B cell (primary cell): Measurements from ENCODE around the gene LGALS7. TPM values are rescaled to one million over a fixed set of nuclear protein-coding genes. Genes with fewer than 3 reads are reported as not detected.
"Not testable (repeated sequence)": the region's sequence is repeated elsewhere in the genome, so short reads cannot be mapped to it uniquely, and the experiment has no call there.

Source experiments
- ATAC-seq: fragments of 200-7000 bp; cut with Tn5 transposase; one replicate; pipeline ENCODE4 v1.10.0; 2021; ENCODE audit warnings: low read depth, mild to moderate bottlenecking, moderate number of reproducible peaks, moderate library complexity
- CTCF ChIA-PET: fragments of 350-600 bp; sonication (Branson Sonifier 250); formaldehyde crosslinking; loops from one replicate; lab custom pipeline; 2021; ENCODE audit warnings: antibody characterized with exemption, inconsistent platforms; lab: Charles Lee
- POLR2A ChIA-PET: fragments of 350-600 bp; sonication (Branson Sonifier 250); formaldehyde crosslinking; loops from one replicate; lab custom pipeline; 2021; ENCODE audit warnings: antibody characterized with exemption; lab: Charles Lee
- DNase-seq: peaks from one replicate; pipeline ENCODE4 v3.0.0; 2013
- H2AFZ ChIP-seq: 2 replicates; pipeline ENCODE4 v1.6.1; 2012; ENCODE audit warnings: mild to moderate bottlenecking, low read depth, low read length; ENCODE audit not compliant: insufficient read depth, poor library complexity, severe bottlenecking
- H3K27ac ChIP-seq, 2 donors: 1 replicate in 1 of 2; 2 replicates in 1 of 2; pipeline ENCODE4 v1.5.1; 2012 to 2013; ENCODE audit warnings: low read length in 2 of 2, mild to moderate bottlenecking in 2 of 2, moderate library complexity in 1 of 2
- H3K27me3 ChIP-seq, 4 experiments: fragments of 200-600 bp in 1 of 4; sonication (generic) in 1 of 4; replicated peaks in 1 of 4; 1 replicate in 2 of 4; 2 replicates in 2 of 4; pipeline versions ENCODE4 v1.6.1 to v1.7.0; 2013 to 2016; ENCODE audit warnings: low read length in 3 of 4, mild to moderate bottlenecking in 2 of 4, mixed read lengths in 1 of 4, moderate library complexity in 1 of 4; ENCODE audit not compliant: insufficient read depth in 4 of 4, control insufficient read depth in 3 of 4; ENCODE audit errors: control extremely low read depth in 1 of 4
- H3K36me3 ChIP-seq, 2 experiments: replicated peaks in 1 of 2; 1 replicate in 1 of 2; 2 replicates in 1 of 2; pipeline versions ENCODE4 v1.6.1 to v1.7.1; 2013; ENCODE audit warnings: low read length in 1 of 2; ENCODE audit not compliant: insufficient read depth in 2 of 2, control insufficient read depth in 1 of 2; ENCODE audit errors: control extremely low read depth in 1 of 2, extremely low read depth in 1 of 2
- H3K4me1 ChIP-seq, 2 donors: fragments of 200-600 bp in 1 of 2; sonication (generic) in 1 of 2; 1 replicate in 1 of 2; 2 replicates in 1 of 2; pipeline versions ENCODE4 v1.5.1 to v1.6.1; 2013 to 2017; ENCODE audit warnings: low read length in 2 of 2; ENCODE audit not compliant: control insufficient read depth in 2 of 2, insufficient read depth in 2 of 2
- H3K4me2 ChIP-seq: replicated peaks from 2 replicates; pipeline ENCODE3; 2012; ENCODE audit warnings: mild to moderate bottlenecking, low read depth, low read length; ENCODE audit not compliant: poor library complexity, severe bottlenecking
- H3K4me3 ChIP-seq, 5 experiments: fragments of 200-600 bp in 1 of 5; sonication (generic) in 1 of 5; 1 replicate in 3 of 5; 2 replicates in 2 of 5; pipeline versions ENCODE4 v1.5.1 to v1.7.0; 2011 to 2016; ENCODE audit warnings: low read length in 4 of 5, mild to moderate bottlenecking in 4 of 5, low read depth in 2 of 5, control low read depth in 1 of 5, moderate library complexity in 1 of 5; ENCODE audit not compliant: insufficient read depth in 1 of 5; ENCODE audit errors: control extremely low read depth in 1 of 5, extremely low read depth in 1 of 5
- H3K79me2 ChIP-seq: fragments of 200-600 bp; sonication (generic); one replicate; pipeline ENCODE4 v1.6.0; 2016; ENCODE audit warnings: low read length; ENCODE audit not compliant: control insufficient read depth, insufficient read depth
- H3K9ac ChIP-seq: fragments of 200-600 bp; sonication (generic); 2 replicates; pipeline ENCODE4 v1.6.1; 2017; ENCODE audit warnings: mild to moderate bottlenecking, low read length, moderate library complexity
- H3K9me3 ChIP-seq, 3 donors: one replicate each; pipeline versions ENCODE4 v1.6.1 to v1.7.1; 2013; ENCODE audit warnings: low read length in 2 of 3; ENCODE audit not compliant: control insufficient read depth in 2 of 3, insufficient read depth in 1 of 3; ENCODE audit errors: control extremely low read depth in 1 of 3
- H4K20me1 ChIP-seq: 2 replicates; pipeline ENCODE4 v1.6.0; 2012; ENCODE audit warnings: mild to moderate bottlenecking, low read length; ENCODE audit not compliant: insufficient read depth, control insufficient read depth, poor library complexity, severe bottlenecking
- H3K27ac Mint-ChIP-seq: one replicate; pipeline ENCODE4 v1.8.0; 2021; ENCODE audit warnings: mixed read lengths
- H3K27me3 Mint-ChIP-seq: one replicate; pipeline ENCODE4 v1.8.0; 2021; ENCODE audit warnings: mixed read lengths
- H3K4me1 Mint-ChIP-seq: one replicate; pipeline ENCODE4 v1.8.0; 2021; ENCODE audit warnings: mixed read lengths
- H3K4me3 Mint-ChIP-seq: one replicate; pipeline ENCODE4 v1.8.0; 2021; ENCODE audit warnings: mixed read lengths
- H3K9me3 Mint-ChIP-seq: one replicate; pipeline ENCODE4 v1.8.0; 2022; ENCODE audit warnings: mixed read lengths; ENCODE audit not compliant: insufficient read depth
- EZH2 ChIP-seq: IDR thresholded peaks from 2 replicates; pipeline ENCODE4 v1.6.1; 2012; ENCODE audit warnings: borderline replicate concordance, low read depth, mild to moderate bottlenecking, moderate library complexity, low read length; ENCODE audit not compliant: insufficient read depth, poor library complexity, severe bottlenecking
- WGBS: methylation state at CpG from one replicate; pipeline ENCODE4 v1.1.5; 2013; ENCODE audit warnings: missing lambda C conversion rate; ENCODE audit not compliant: insufficient coverage; 5-methylcytosine and 5-hydroxymethylcytosine counted together
- intact Hi-C: fragments of 100-400 bp; cut with micrococcal nuclease; formaldehyde crosslinking; loops from one replicate; pipeline ENCODE4 v1.10.0; 2022
- polyA plus RNA-seq: library from polyadenylated mRNA; depleted of rRNA; stranded (reverse); fragments of >200 nt; gene quantifications from 2 replicates; pipeline ENCODE4 v1.2.3, GENCODE V29; 2012
- total RNA-seq, 2 donors: library from RNA; stranded (reverse); fragments of 120-200 nt in 1 of 2; gene quantifications; 1 replicate in 1 of 2; 2 replicates in 1 of 2; pipeline versions ENCODE4 v1.2.3 to v1.2.4, GENCODE V29; 2013 to 2022
- TF ChIP-seq, protein P1 (sequence below): fragments of 200-600 bp; IDR thresholded peaks from one replicate; pipeline ENCODE4 v1.8.0; 2022; ENCODE audit warnings: antibody characterized with exemption, mild to moderate bottlenecking

The LGALS7 gene
- total and polyA plus RNA-seq, 2 donors (not counting 1 experiment from before 2014, with no cell fraction given), result not detected

GRCh38 chr19:38790507-38791403 is 17.4 kb upstream of the LGALS7 start:
- POLR2A ChIA-PET, H3K27ac ChIP-seq, H3K27me3 Mint-ChIP-seq, H3K4me1 Mint-ChIP-seq, H3K4me2 ChIP-seq, H3K36me3 ChIP-seq, ATAC-seq, H3K9me3 Mint-ChIP-seq, H3K4me1 ChIP-seq, H3K4me3 Mint-ChIP-seq, H3K9ac ChIP-seq, H3K27me3 ChIP-seq, H3K27ac Mint-ChIP-seq, H3K9me3 ChIP-seq, H3K79me2 ChIP-seq, CTCF ChIA-PET, H4K20me1 ChIP-seq, DNase-seq: not testable (repeated sequence)
- 100% methylated on average over 1 of the region's 49 CpGs for WGBS
- H2AFZ ChIP-seq, result peak overlapping the region; percentile 42
- H3K4me3 ChIP-seq, result peak overlapping the region in 1 of 5 experiments; percentile 34
- intact Hi-C loops, result loop anchor here (10.0 kb wide), 1 partner anchor 56 kb away; no protein-coding TSS in a partner anchor

GRCh38 chr19:38788478-38789243 is 15.3 kb upstream of the LGALS7 start, which contains the start of gene LGALS7B:
TSS of gene LGALS7B (plus strand) at chr19:38789200. CDS start at chr19:38789227, 27 bp downstream.
- Histone ChIP-seq H4K20me1 (no peaks in the 10 kb centered on the region), H3K9ac (no peak within 1 kb of the TSS), H3K27me3 (no peaks in the 10 kb centered on the region), H3K36me3 (no peaks in the 10 kb centered on the region), H3K27ac (no peak within 1 kb of the TSS), H3K4me1 (peaks cover 4 to 8% of the 10 kb centered on the region in 2 donors), H3K9me3 (no peaks in the 10 kb centered on the region), H2AFZ (no peak within 1 kb of the TSS), H3K4me2 (no peak within 1 kb of the TSS), H3K79me2 (no peaks in the 10 kb centered on the region), H3K4me3 (no peak within 1 kb of the TSS)
- H3K4me1 Mint-ChIP-seq, result peaks cover 4% of the 10 kb centered on the region
- CTCF ChIA-PET, result no interaction called here
- ATAC-seq (no peak), DNase-seq (no peak)
- no peak within 1 kb of the TSS for H3K4me3 Mint-ChIP-seq
- 91% methylated on average over 10 of the region's 17 CpGs for WGBS
- intact Hi-C loops, result no loop called here
- H3K27me3 Mint-ChIP-seq, result no peaks in the 10 kb centered on the region
- H3K9me3 Mint-ChIP-seq, result no peaks in the 10 kb centered on the region
- POLR2A ChIA-PET, result no interaction called here
- TF ChIP-seq EZH2, result no peak
- TF ChIP-seq, protein P1, sequence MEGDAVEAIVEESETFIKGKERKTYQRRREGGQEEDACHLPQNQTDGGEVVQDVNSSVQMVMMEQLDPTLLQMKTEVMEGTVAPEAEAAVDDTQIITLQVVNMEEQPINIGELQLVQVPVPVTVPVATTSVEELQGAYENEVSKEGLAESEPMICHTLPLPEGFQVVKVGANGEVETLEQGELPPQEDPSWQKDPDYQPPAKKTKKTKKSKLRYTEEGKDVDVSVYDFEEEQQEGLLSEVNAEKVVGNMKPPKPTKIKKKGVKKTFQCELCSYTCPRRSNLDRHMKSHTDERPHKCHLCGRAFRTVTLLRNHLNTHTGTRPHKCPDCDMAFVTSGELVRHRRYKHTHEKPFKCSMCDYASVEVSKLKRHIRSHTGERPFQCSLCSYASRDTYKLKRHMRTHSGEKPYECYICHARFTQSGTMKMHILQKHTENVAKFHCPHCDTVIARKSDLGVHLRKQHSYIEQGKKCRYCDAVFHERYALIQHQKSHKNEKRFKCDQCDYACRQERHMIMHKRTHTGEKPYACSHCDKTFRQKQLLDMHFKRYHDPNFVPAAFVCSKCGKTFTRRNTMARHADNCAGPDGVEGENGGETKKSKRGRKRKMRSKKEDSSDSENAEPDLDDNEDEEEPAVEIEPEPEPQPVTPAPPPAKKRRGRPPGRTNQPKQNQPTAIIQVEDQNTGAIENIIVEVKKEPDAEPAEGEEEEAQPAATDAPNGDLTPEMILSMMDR, result no peak
- H3K27ac Mint-ChIP-seq, result peak within 1 kb of the TSS; percentile 53
